H1 (cell line): Measurements from ENCODE around the gene EPHB3. TPM values are rescaled to one million over a fixed set of nuclear protein-coding genes. Genes with fewer than 3 reads are reported as not detected.

Experiments
- CTCF ChIA-PET: fragments of 300-600 bp; sonication (Branson Sonifier 250); formaldehyde crosslinking; loops from one replicate; lab custom pipeline; 2021; ENCODE audit not compliant: partially characterized antibody; lab: Charles Lee
- POLR2A ChIA-PET: fragments of 300-600 bp; sonication (Branson Sonifier 250); formaldehyde crosslinking; loops from one replicate; lab custom pipeline; 2021; ENCODE audit warnings: inconsistent platforms; ENCODE audit not compliant: partially characterized antibody; lab: Charles Lee
- DNase-seq, 2 experiments: peaks; one replicate each; pipeline versions ENCODE4 v3.0.0 to v3.0.0-alpha.2; 2010 to 2022; ENCODE audit warnings: low spot score in 2 of 2, low read depth in 1 of 2, mixed read lengths in 1 of 2
- FAIRE-seq: peaks from 2 replicates; lab custom pipeline; 2011; peaks lifted over from hg19 to GRCh38; lab: Jason Lieb, UNC
- H2AFZ ChIP-seq: 2 replicates; pipeline ENCODE4 v1.8.1; 2012; ENCODE audit warnings: low read length, inconsistent platforms
- H2AK5ac ChIP-seq: 2 replicates; pipeline ENCODE4 v1.6.1; 2013; ENCODE audit warnings: low read depth, low read length
- H2BK120ac ChIP-seq: replicated peaks from 2 replicates; pipeline ENCODE3; 2013; ENCODE audit warnings: low read depth, low read length, inconsistent platforms
- H2BK12ac ChIP-seq: 2 replicates; pipeline ENCODE4 v1.6.1; 2013; ENCODE audit warnings: low read depth, low read length
- H2BK15ac ChIP-seq: 2 replicates; pipeline ENCODE4 v1.6.1; 2013; ENCODE audit warnings: low read length
- H2BK20ac ChIP-seq: 2 replicates; pipeline ENCODE4 v1.6.1; 2013; ENCODE audit warnings: low read length
- H2BK5ac ChIP-seq: 2 replicates; pipeline ENCODE4 v1.6.1; 2013; ENCODE audit warnings: low read depth, low read length
- H3K14ac ChIP-seq: 2 replicates; pipeline ENCODE4 v1.6.1; 2013; ENCODE audit warnings: inconsistent platforms; ENCODE audit not compliant: insufficient read length
- H3K18ac ChIP-seq: 2 replicates; pipeline ENCODE4 v1.6.1; 2013; ENCODE audit warnings: low read length; ENCODE audit errors: extremely low read depth
- H3K23ac ChIP-seq: 2 replicates; pipeline ENCODE4 v1.6.1; 2013; ENCODE audit warnings: inconsistent platforms; ENCODE audit not compliant: insufficient read length
- H3K23me2 ChIP-seq: 2 replicates; pipeline ENCODE4 v1.6.1; 2013; ENCODE audit warnings: low read depth, low read length
- H3K27ac ChIP-seq: 2 replicates; pipeline ENCODE4 v1.6.1; 2011; ENCODE audit warnings: low read depth, low read length, inconsistent platforms
- H3K27me3 ChIP-seq, 4 experiments: replicated peaks in 1 of 4; 1 replicate in 1 of 4; 2 replicates in 3 of 4; pipeline versions ENCODE4 v1.6.1 to v1.8.1; 2011 to 2013; ENCODE audit warnings: low read length in 3 of 4, mild to moderate bottlenecking in 3 of 4, inconsistent platforms in 2 of 4, mixed read lengths in 2 of 4, moderate library complexity in 1 of 4; ENCODE audit not compliant: control insufficient read depth in 3 of 4, insufficient read depth in 3 of 4; ENCODE audit errors: extremely low read depth in 1 of 4
- H3K36me3 ChIP-seq, 4 experiments: 2 replicates each; pipeline versions ENCODE4 v1.6.1 to v1.8.1; 2011 to 2013; ENCODE audit warnings: mild to moderate bottlenecking in 4 of 4, low read length in 3 of 4, moderate library complexity in 2 of 4, control low read depth in 1 of 4, inconsistent platforms in 1 of 4; ENCODE audit not compliant: insufficient read depth in 4 of 4, control insufficient read depth in 2 of 4
- H3K4ac ChIP-seq: replicated peaks from 2 replicates; pipeline ENCODE3; 2013; ENCODE audit warnings: low read length, low read depth, mixed read lengths, inconsistent platforms; ENCODE audit not compliant: insufficient read length
- H3K4me1 ChIP-seq, 4 experiments: replicated peaks in 1 of 4; 1 replicate in 1 of 4; 2 replicates in 3 of 4; pipeline versions ENCODE4 v1.6.1 to v1.8.1; 2011 to 2013; ENCODE audit warnings: low read length in 3 of 4, inconsistent platforms in 2 of 4, mixed read lengths in 1 of 4; ENCODE audit not compliant: insufficient read depth in 4 of 4, control insufficient read depth in 3 of 4
- H3K4me2 ChIP-seq, 2 experiments: 2 replicates each; pipeline versions ENCODE4 v1.6.1 to v1.8.1; 2011 to 2013; ENCODE audit warnings: low read depth in 2 of 2, low read length in 2 of 2, control low read depth in 1 of 2, inconsistent platforms in 1 of 2, mild to moderate bottlenecking in 1 of 2; ENCODE audit not compliant: insufficient read depth in 1 of 2
- H3K4me3 ChIP-seq, 4 experiments: fragments of 200-600, 300-600 bp in 1 of 4; sonication (generic), shearing (Covaris generic), sonication (Bioruptor Twin) in 1 of 4; 2 replicates each; pipeline versions ENCODE4 v1.5.1 to v1.8.1; 2011 to 2016; ENCODE audit warnings: low read length in 4 of 4, low read depth in 3 of 4, control low read depth in 2 of 4, inconsistent platforms in 2 of 4, mild to moderate bottlenecking in 2 of 4, mixed read lengths in 1 of 4, moderate library complexity in 1 of 4; ENCODE audit not compliant: insufficient read depth in 2 of 4; ENCODE audit errors: extremely low read depth in 1 of 4
- H3K56ac ChIP-seq: replicated peaks from 2 replicates; pipeline ENCODE3; 2013; ENCODE audit warnings: low read depth, mild to moderate bottlenecking, mixed read lengths, low read length, inconsistent platforms; ENCODE audit not compliant: insufficient read length
- H3K79me1 ChIP-seq: 2 replicates; pipeline ENCODE4 v1.6.1; 2013; ENCODE audit warnings: low read depth, low read length, control low read depth
- H3K79me2 ChIP-seq, 2 experiments: 2 replicates each; pipeline versions ENCODE4 v1.6.1 to v1.8.1; 2012 to 2013; ENCODE audit warnings: low read length in 2 of 2, mild to moderate bottlenecking in 2 of 2, inconsistent platforms in 1 of 2; ENCODE audit not compliant: insufficient read depth in 2 of 2, control insufficient read depth in 1 of 2
- H3K9ac ChIP-seq, 4 experiments: replicated peaks in 1 of 4; 1 replicate in 1 of 4; 2 replicates in 3 of 4; pipeline versions ENCODE4 v1.6.1 to v1.8.1; 2011 to 2013; ENCODE audit warnings: low read depth in 3 of 4, low read length in 3 of 4, control low read depth in 2 of 4, mild to moderate bottlenecking in 2 of 4, moderate library complexity in 2 of 4, inconsistent platforms in 1 of 4; ENCODE audit errors: extremely low read depth in 1 of 4
- H3K9me3 ChIP-seq, 2 experiments: 2 replicates each; pipeline versions ENCODE4 v1.6.1 to v1.8.1; 2012 to 2013; ENCODE audit warnings: mild to moderate bottlenecking in 2 of 2, moderate library complexity in 2 of 2, control low read depth in 1 of 2, inconsistent platforms in 1 of 2, low read depth in 1 of 2, low read length in 1 of 2, mixed read lengths in 1 of 2; ENCODE audit not compliant: insufficient read depth in 2 of 2
- H4K20me1 ChIP-seq, 2 experiments: replicated peaks in 1 of 2; 2 replicates each; pipeline versions ENCODE3 to v1.8.1; 2011 to 2013; ENCODE audit warnings: inconsistent platforms in 2 of 2, low read length in 2 of 2, mild to moderate bottlenecking in 1 of 2; ENCODE audit not compliant: insufficient read depth in 2 of 2, control insufficient read depth in 1 of 2
- H4K5ac ChIP-seq: 2 replicates; pipeline ENCODE4 v1.6.1; 2013; ENCODE audit warnings: low read length, low read depth, mixed read lengths, inconsistent platforms; ENCODE audit not compliant: insufficient read length
- H4K8ac ChIP-seq: 2 replicates; pipeline ENCODE4 v1.8.0; 2013; ENCODE audit warnings: mild to moderate bottlenecking, moderate library complexity, low read length, inconsistent platforms; ENCODE audit not compliant: insufficient read depth; ENCODE audit errors: extremely low read depth
- H4K91ac ChIP-seq: replicated peaks from 2 replicates; pipeline ENCODE3; 2013; ENCODE audit warnings: low read length, mixed read lengths, inconsistent platforms; ENCODE audit not compliant: insufficient read length
- WGBS, 2 experiments: shearing (Covaris generic) in 1 of 2; methylation state at CpG; one replicate each; pipeline versions ENCODE4 v1.1.6 to v1.1.7; 2013 to 2015; ENCODE audit warnings: low lambda C conversion rate in 2 of 2, mixed read lengths in 2 of 2, inconsistent platforms in 1 of 2, low coverage in 1 of 2, missing lambda C conversion rate in 1 of 2; ENCODE audit not compliant: insufficient replicate concordance in 2 of 2, insufficient coverage in 1 of 2, insufficient read length in 1 of 2; ENCODE audit errors: extremely low coverage in 1 of 2, missing lambda C conversion rate in 1 of 2; 5-methylcytosine and 5-hydroxymethylcytosine counted together
- polyA plus RNA-seq, 7 experiments: library from polyadenylated mRNA; depleted of rRNA in 3 of 7; stranded (reverse) in 5 of 7; unstranded in 2 of 7; fragments of >200 nt in 5 of 7; fragments of 200-250 nt in 2 of 7; gene quantifications; 1 replicate in 5 of 7; 2 replicates in 1 of 7; 4 replicates in 1 of 7; pipeline versions ENCODE4 v1.2.1 to v1.2.3, GENCODE V29; 2011 to 2013; ENCODE audit warnings: missing spikeins in 2 of 7, mixed read lengths in 2 of 7
- total RNA-seq: library from RNA; stranded (reverse); fragmentation: NEBNext Ultra II Directional; extraction: Animal tissue kit (Norgen Biotek cat#: 25700); gene quantifications from 2 replicates; pipeline ENCODE4 v1.2.1, GENCODE V29; 2021
- TF ChIP-seq, protein P1 (sequence below), 3 experiments: IDR thresholded peaks; 1 replicate in 2 of 3; 2 replicates in 1 of 3; pipeline versions ENCODE4 v1.5.1 to v1.6.1; 2011; ENCODE audit warnings: low read length in 3 of 3, mild to moderate bottlenecking in 3 of 3, inconsistent platforms in 2 of 3, low read depth in 1 of 3, moderate library complexity in 1 of 3; ENCODE audit not compliant: insufficient read depth in 1 of 3; ENCODE audit errors: control extremely low read depth in 1 of 3

The EPHB3 gene
- total and polyA plus RNA-seq, 2 of the 8 experiments (the other 6 are each of a cell fraction or from before 2014, with no cell fraction given) = 0.41 to 0.91 TPM

DNA sequence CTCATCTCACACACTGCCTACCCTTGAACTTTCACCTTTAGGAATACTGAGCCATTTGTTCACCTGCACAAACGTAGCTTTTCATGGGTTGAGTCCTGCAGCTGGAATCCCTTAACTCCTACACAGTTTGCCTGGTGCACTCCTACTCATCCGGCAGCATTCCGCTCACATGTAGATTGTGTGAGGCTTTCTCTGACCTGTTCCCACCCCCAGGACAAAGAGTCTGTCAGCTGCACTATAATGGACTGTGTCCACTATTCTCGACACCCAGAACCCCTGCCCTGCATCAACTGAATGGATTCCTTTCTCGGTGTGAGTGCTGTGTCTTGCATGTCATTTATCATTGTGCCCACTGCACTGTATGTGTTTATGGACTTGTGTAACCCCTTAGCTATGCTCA is 54.9 kb downstream of the EPHB3 start:
- H3K4me1 ChIP-seq = no peaks in the 10 kb centered on the region; a peak in 1 of 7 replicates
- H3K27me3 ChIP-seq = peaks cover 0 to 3% (median 0%) of the 10 kb centered on the region in 4 experiments; a peak in 2 of 7 replicates
- FAIRE-seq (no peak), DNase-seq (no peak)
- H3K4me2 ChIP-seq = no peak overlapping the region
- H3K23ac ChIP-seq = no peak overlapping the region
- H4K20me1 ChIP-seq = no peaks in the 10 kb centered on the region
- H2BK15ac ChIP-seq = no peak overlapping the region
- ChIA-PET CTCF (interaction anchor here (1.2 to 3.5 kb wide), 3 partner anchors 13 to 162 kb away, joined by 3 to 13 read pairs (median 6); no protein-coding TSS in a partner anchor), POLR2A (interaction anchor here (0.7 kb wide), 1 partner anchor 132 kb away, joined by 3 read pairs; no protein-coding TSS in a partner anchor)
- no peak overlapping the region for H2BK20ac ChIP-seq
- no peak overlapping the region for H3K14ac ChIP-seq
- no peaks in the 10 kb centered on the region for H3K79me1 ChIP-seq
- H3K36me3 ChIP-seq = no peaks in the 10 kb centered on the region
- no peak overlapping the region for H2BK12ac ChIP-seq
- H2BK5ac ChIP-seq = no peak overlapping the region
- H2AK5ac ChIP-seq = no peak overlapping the region
- TF ChIP-seq, protein P1, sequence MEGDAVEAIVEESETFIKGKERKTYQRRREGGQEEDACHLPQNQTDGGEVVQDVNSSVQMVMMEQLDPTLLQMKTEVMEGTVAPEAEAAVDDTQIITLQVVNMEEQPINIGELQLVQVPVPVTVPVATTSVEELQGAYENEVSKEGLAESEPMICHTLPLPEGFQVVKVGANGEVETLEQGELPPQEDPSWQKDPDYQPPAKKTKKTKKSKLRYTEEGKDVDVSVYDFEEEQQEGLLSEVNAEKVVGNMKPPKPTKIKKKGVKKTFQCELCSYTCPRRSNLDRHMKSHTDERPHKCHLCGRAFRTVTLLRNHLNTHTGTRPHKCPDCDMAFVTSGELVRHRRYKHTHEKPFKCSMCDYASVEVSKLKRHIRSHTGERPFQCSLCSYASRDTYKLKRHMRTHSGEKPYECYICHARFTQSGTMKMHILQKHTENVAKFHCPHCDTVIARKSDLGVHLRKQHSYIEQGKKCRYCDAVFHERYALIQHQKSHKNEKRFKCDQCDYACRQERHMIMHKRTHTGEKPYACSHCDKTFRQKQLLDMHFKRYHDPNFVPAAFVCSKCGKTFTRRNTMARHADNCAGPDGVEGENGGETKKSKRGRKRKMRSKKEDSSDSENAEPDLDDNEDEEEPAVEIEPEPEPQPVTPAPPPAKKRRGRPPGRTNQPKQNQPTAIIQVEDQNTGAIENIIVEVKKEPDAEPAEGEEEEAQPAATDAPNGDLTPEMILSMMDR (IDR thresholded peaks at IDR 0.05; ENCODE audit: control extremely low read depth in 1 of 3, insufficient read depth in 1 of 3, low read depth in 1 of 3, low read length in 3 of 3) = no peak
- no peak overlapping the region for H3K4me3 ChIP-seq
- no peaks in the 10 kb centered on the region for H3K9me3 ChIP-seq
- no peak overlapping the region for H2AFZ ChIP-seq
- no peak overlapping the region for H3K56ac ChIP-seq
- no peak overlapping the region for H3K27ac ChIP-seq
- H3K79me2 ChIP-seq = no peaks in the 10 kb centered on the region
- no peak overlapping the region for H3K4ac ChIP-seq
- no peak overlapping the region for H3K18ac ChIP-seq
- H3K9ac ChIP-seq = no peak overlapping the region
- H4K5ac ChIP-seq = no peak overlapping the region
- no peak overlapping the region for H4K91ac ChIP-seq
- no peak overlapping the region for H2BK120ac ChIP-seq
- no peak overlapping the region for H4K8ac ChIP-seq
- H3K23me2 ChIP-seq = no peaks in the 10 kb centered on the region
- 89% methylated on average over 5 of the region's 5 CpGs; no CpG with 5 or more reads in 1 of the 2 experiments for WGBS, 2 experiments
